Measurements from ENCODE around the gene MOB1B. TPM values are rescaled to one million over a fixed set of nuclear protein-coding genes. Genes with fewer than 3 reads are reported as not detected.

MOB1B gene
- total and polyA plus RNA-seq, 9 donors = 18.1 to 47.5 (median 26.3) TPM

DNA sequence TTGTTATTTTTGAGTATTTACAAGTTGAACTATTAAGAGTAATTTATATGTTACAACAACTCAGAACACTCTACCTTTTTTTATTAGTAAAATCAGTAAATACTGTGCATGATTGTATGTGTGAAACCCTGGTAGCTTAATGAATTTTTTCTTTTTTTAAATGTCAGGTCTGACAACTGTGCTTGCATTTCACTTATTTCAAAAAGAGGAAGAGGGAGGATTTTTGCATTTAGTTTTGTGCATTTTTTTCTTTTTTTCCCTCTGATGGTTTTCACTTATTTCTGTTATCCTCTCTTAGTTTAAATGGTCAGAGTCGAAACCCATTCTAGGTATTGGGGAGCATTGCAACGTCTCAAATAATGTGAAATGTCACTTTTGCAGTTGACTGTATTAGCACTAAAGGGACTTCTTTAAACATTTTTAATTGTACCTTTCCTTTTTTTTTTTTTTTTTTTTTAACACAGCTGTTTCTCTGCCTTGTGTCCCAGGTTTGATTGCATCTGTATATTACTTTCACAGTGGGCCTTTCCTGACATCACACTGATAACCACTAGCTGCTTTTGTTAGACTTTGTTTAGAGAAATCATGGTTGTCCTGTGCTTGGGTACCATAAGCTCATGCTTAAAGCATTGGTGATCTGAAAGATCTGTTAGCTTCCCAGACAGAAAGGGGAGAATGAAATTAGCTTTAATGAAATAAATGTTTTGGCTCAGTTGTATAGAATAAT, 28.5 kb downstream of the MOB1B start:
- Histone ChIP-seq H3K27ac (ENCODE audit: low read length) (no peak overlapping the region), H3K4me3 (ENCODE audit: low read length) (no peak overlapping the region), H3K4me1 (ENCODE audit: control insufficient read depth, insufficient read depth, low read length) (no peaks in the 10 kb centered on the region), H3K27me3 (ENCODE audit: control insufficient read depth, insufficient read depth, low read length) (no peaks in the 10 kb centered on the region), H3K36me3 (ENCODE audit: control insufficient read depth, insufficient read depth, low read length) (peaks cover 3% of the 10 kb centered on the region), H3K9me3 (replicated peaks; ENCODE audit: control insufficient read depth, low read depth, low read length) (no peaks in the 10 kb centered on the region)
- WGBS (ENCODE audit: insufficient coverage) = no CpG with 5 or more reads among the region's 2 CpGs
- DNase-seq = no peak

DNA sequence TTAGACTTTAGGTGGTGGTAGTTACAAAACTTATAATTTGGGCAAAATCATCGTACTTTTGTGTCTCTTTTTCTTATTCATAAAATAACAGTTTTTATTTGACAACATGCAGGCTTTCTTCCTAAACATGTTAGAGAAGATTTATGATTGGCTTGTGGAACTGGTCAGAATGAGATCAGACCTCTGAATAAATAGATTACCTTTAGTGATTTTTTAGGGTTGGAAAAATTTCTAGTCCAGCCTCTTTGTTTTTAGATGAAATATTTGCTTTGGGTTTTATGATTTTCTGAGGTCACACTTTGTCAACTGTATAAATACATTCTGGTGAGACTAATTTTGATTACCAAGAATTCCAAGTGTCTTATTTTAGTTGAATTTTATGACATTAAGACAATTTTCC, 29.2 kb downstream of the MOB1B start:
- WGBS (ENCODE audit: insufficient coverage) = no CpG with 5 or more reads among the region's 1 CpG
- no peak for DNase-seq
- Histone ChIP-seq H3K27me3 (ENCODE audit: control insufficient read depth, insufficient read depth, low read length) (no peaks in the 10 kb centered on the region), H3K36me3 (ENCODE audit: control insufficient read depth, insufficient read depth, low read length) (peaks cover 3% of the 10 kb centered on the region), H3K9me3 (replicated peaks; ENCODE audit: control insufficient read depth, low read depth, low read length) (no peaks in the 10 kb centered on the region), H3K4me1 (ENCODE audit: control insufficient read depth, insufficient read depth, low read length) (no peaks in the 10 kb centered on the region), H3K4me3 (ENCODE audit: low read length) (no peak overlapping the region), H3K27ac (ENCODE audit: low read length) (no peak overlapping the region)

DNA sequence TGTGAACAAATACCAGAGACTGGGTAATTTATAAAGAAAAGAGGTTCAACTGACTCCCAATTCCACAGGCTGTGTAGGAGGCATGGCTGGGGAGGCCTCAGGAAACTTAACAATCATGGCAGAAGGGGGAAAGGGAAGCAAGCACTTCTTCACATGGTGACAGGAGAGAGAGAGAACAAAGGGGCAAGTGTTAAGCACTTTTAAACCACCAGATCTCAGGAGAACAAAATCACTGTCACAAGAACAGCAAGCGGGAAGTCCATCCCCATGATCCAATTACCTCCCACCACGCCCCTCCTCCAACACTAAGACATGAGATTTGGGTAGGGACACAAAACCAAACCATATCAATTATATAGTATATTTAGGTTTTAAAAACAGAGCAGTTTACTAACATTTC, 30.8 kb downstream of the MOB1B start:
- H3K4me3 ChIP-seq (ENCODE audit: low read length) = no peak overlapping the region
- no peaks in the 10 kb centered on the region for H3K9me3 ChIP-seq (replicated peaks; ENCODE audit: control insufficient read depth, low read depth, low read length)
- H3K4me1 ChIP-seq (ENCODE audit: control insufficient read depth, insufficient read depth, low read length) = no peaks in the 10 kb centered on the region
- no peaks in the 10 kb centered on the region for H3K27me3 ChIP-seq (ENCODE audit: control insufficient read depth, insufficient read depth, low read length)
- H3K27ac ChIP-seq (ENCODE audit: low read length) = no peak overlapping the region
- peaks cover 3% of the 10 kb centered on the region for H3K36me3 ChIP-seq (ENCODE audit: control insufficient read depth, insufficient read depth, low read length)
- no peak for DNase-seq
- no CpG with 5 or more reads among the region's 2 CpGs for WGBS (ENCODE audit: insufficient coverage)

DNA sequence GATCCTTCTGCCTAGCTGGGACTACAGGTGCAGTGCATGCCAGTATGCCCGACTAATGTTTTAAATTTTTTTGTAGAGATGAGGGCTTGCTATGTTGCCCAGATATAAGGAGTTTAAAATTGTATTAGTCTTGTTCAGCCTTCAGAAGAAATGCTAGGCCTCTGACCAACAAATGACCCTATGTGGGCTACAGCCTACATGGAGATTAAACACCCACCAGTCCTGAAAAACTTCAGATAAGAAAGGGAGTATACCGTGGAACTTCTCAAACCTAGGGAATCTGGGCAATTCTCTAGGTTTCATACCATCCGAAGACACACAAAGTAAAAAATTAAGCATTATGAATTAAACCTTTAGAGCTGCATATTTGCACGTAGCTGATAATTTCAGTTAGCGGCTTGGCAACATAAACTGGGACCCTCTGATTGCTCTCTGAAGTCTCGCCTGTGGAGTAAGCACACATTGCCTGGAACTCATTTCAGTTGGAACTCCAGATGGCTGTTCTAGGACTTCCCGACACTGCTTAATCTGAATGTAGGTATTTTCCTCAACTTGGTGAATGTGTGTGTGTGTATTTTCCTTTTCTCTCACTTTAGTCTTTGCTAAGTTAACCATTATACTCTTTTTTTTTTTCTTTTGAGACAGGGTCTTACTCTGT, 33.0 kb downstream of the MOB1B start:
- Histone ChIP-seq H3K27ac (ENCODE audit: low read length) (no peak overlapping the region), H3K27me3 (ENCODE audit: control insufficient read depth, insufficient read depth, low read length) (no peaks in the 10 kb centered on the region), H3K4me3 (ENCODE audit: low read length) (no peak overlapping the region), H3K4me1 (ENCODE audit: control insufficient read depth, insufficient read depth, low read length) (no peaks in the 10 kb centered on the region), H3K9me3 (replicated peaks; ENCODE audit: control insufficient read depth, low read depth, low read length) (peaks cover 2% of the 10 kb centered on the region), H3K36me3 (ENCODE audit: control insufficient read depth, insufficient read depth, low read length) (no peaks in the 10 kb centered on the region)
- DNase-seq = no peak
- 86% methylated on average over 3 of the region's 7 CpGs for WGBS (ENCODE audit: insufficient coverage)

DNA sequence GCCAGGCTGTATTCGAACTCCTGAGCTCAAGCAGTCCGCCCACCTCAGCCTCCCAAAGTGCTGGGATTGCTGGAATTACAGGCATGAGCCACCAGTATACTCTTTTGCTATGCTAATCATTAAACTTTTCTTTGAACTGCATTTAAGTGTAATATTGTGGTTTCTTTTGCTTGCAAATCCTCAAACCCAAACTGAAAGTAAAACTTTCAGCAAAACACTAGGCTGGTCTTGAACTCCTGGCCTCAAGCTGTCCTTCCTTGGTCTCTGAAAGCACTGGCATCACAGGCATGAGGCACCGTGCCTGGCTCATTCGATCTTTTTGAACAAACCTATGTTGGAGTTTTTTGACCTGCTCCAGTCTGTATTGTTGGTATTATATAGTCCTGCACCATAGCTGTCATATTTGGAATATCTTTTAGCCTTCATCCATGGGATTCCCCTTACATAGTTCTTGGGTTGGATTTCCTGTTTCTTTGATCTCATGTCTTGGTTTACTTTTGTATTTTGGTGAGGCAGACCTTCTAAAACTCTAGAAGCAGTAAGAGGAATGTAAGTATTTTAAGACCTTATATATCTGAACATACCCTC, 34.1 kb downstream of the MOB1B start:
- DNase-seq = no peak
- Histone ChIP-seq H3K4me1 (ENCODE audit: control insufficient read depth, insufficient read depth, low read length) (no peaks in the 10 kb centered on the region), H3K4me3 (ENCODE audit: low read length) (no peak overlapping the region), H3K27ac (ENCODE audit: low read length) (no peak overlapping the region), H3K36me3 (ENCODE audit: control insufficient read depth, insufficient read depth, low read length) (no peaks in the 10 kb centered on the region), H3K27me3 (ENCODE audit: control insufficient read depth, insufficient read depth, low read length) (no peaks in the 10 kb centered on the region), H3K9me3 (replicated peaks; ENCODE audit: control insufficient read depth, low read depth, low read length) (peaks cover 4% of the 10 kb centered on the region)
- WGBS (ENCODE audit: insufficient coverage) = 100% methylated on average over 1 of the region's 4 CpGs

DNA sequence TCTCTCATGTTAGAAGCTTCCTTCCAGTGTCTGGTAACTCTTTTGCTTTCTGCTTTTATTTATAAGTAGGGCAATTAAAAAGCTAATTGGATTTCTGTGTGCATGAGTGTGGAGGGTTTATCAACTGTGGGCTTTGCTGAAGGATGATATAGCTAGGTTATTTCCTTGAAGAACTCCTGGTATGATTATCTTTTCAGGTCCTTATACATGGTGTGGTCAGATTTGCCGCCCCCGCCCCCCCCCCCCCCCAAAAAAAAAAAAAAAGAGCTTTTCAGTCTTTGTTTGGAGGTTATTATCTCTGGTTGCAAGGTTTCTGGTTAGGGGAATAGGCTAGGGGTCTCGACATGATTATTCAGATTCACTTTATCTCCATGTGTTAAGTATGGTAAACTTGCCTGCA, 35.9 kb downstream of the MOB1B start:
- H3K27ac ChIP-seq (ENCODE audit: low read length) = no peak overlapping the region
- no CpG with 5 or more reads among the region's 3 CpGs for WGBS (ENCODE audit: insufficient coverage)
- H3K9me3 ChIP-seq (replicated peaks; ENCODE audit: control insufficient read depth, low read depth, low read length) = peaks cover 4% of the 10 kb centered on the region
- H3K27me3 ChIP-seq (ENCODE audit: control insufficient read depth, insufficient read depth, low read length) = no peaks in the 10 kb centered on the region
- H3K4me3 ChIP-seq (ENCODE audit: low read length) = no peak overlapping the region
- DNase-seq = no peak
- no peaks in the 10 kb centered on the region for H3K36me3 ChIP-seq (ENCODE audit: control insufficient read depth, insufficient read depth, low read length)
- no peaks in the 10 kb centered on the region for H3K4me1 ChIP-seq (ENCODE audit: control insufficient read depth, insufficient read depth, low read length)

DNA sequence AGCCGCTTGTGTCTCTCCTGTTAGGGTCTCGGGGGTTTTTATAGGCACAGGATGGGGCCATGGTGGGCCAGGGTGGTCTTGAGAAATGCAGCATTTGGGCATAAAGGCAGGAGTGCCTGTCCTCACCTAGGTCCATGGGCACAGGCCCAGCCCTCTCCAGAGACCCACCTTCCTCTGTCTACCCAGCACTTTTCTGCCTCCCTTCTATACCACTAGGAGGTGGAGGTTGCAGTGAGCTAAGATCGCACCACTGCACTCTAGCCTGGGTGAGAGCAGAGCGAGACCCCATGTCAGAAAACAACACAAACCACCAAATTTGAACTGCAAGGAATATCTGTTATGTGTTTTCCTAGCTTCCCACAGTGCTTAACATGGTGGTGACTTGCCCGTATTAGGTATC, 38.0 kb downstream of the MOB1B start:
- Histone ChIP-seq H3K4me1 (ENCODE audit: control insufficient read depth, insufficient read depth, low read length) (no peaks in the 10 kb centered on the region), H3K27me3 (ENCODE audit: control insufficient read depth, insufficient read depth, low read length) (no peaks in the 10 kb centered on the region), H3K9me3 (replicated peaks; ENCODE audit: control insufficient read depth, low read depth, low read length) (peaks cover 4% of the 10 kb centered on the region), H3K4me3 (ENCODE audit: low read length) (no peak overlapping the region), H3K36me3 (ENCODE audit: control insufficient read depth, insufficient read depth, low read length) (no peaks in the 10 kb centered on the region), H3K27ac (ENCODE audit: low read length) (no peak overlapping the region)
- no peak for DNase-seq
- WGBS (ENCODE audit: insufficient coverage) = 100% methylated on average over 2 of the region's 5 CpGs

DNA sequence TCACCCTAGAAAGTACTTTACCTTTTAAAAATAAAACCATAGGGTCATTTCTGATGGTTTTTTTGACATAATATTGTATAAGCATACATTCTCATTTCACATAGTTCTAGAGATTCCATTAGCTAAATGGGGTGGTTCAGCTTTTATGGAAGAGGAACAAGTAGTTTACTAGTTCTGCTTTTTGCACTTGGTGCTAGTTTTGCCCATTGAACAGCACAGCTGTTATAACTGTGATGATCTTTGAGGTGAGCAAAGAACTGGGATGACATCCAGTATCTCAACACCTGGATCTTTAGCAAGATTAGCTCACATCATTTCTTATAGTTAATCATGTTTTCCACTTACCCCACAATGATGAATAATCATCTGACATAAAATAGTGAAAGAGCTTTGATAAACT, 40.9 kb downstream of the MOB1B start:
- no peaks in the 10 kb centered on the region for H3K36me3 ChIP-seq (ENCODE audit: control insufficient read depth, insufficient read depth, low read length)
- H3K9me3 ChIP-seq (replicated peaks; ENCODE audit: control insufficient read depth, low read depth, low read length) = peaks cover 4% of the 10 kb centered on the region
- no peak overlapping the region for H3K4me3 ChIP-seq (ENCODE audit: low read length)
- H3K27ac ChIP-seq (ENCODE audit: low read length) = no peak overlapping the region
- peak; percentile 27 for DNase-seq
- no peaks in the 10 kb centered on the region for H3K4me1 ChIP-seq (ENCODE audit: control insufficient read depth, insufficient read depth, low read length)
- no peaks in the 10 kb centered on the region for H3K27me3 ChIP-seq (ENCODE audit: control insufficient read depth, insufficient read depth, low read length)

DNA sequence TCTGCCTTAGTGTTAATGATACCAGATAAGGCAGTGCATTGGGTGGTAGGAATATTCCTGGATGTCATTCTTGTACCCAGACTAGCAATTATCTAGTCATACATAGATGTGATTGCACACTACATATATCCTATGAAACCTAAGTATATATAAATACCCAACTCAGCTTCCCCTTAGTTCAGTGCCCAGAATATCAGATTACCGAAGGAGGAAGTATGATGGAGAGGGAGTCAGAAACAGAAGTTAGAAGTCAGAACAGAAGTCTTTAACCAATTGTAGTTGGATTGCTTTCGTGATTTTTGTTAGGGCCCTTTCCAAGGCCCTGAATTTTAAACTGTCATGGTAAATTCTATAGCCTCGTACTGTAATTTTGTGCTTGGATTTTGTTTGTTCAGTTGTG, 42.9 kb downstream of the MOB1B start:
- Histone ChIP-seq H3K4me1 (ENCODE audit: control insufficient read depth, insufficient read depth, low read length) (peaks cover 2% of the 10 kb centered on the region), H3K27me3 (ENCODE audit: control insufficient read depth, insufficient read depth, low read length) (no peaks in the 10 kb centered on the region), H3K36me3 (ENCODE audit: control insufficient read depth, insufficient read depth, low read length) (no peaks in the 10 kb centered on the region), H3K9me3 (replicated peaks; ENCODE audit: control insufficient read depth, low read depth, low read length) (peaks cover 3% of the 10 kb centered on the region), H3K4me3 (ENCODE audit: low read length) (no peak overlapping the region), H3K27ac (ENCODE audit: low read length) (no peak overlapping the region)
- DNase-seq = peak; percentile 52
- no CpG with 5 or more reads among the region's 3 CpGs for WGBS (ENCODE audit: insufficient coverage)

DNA sequence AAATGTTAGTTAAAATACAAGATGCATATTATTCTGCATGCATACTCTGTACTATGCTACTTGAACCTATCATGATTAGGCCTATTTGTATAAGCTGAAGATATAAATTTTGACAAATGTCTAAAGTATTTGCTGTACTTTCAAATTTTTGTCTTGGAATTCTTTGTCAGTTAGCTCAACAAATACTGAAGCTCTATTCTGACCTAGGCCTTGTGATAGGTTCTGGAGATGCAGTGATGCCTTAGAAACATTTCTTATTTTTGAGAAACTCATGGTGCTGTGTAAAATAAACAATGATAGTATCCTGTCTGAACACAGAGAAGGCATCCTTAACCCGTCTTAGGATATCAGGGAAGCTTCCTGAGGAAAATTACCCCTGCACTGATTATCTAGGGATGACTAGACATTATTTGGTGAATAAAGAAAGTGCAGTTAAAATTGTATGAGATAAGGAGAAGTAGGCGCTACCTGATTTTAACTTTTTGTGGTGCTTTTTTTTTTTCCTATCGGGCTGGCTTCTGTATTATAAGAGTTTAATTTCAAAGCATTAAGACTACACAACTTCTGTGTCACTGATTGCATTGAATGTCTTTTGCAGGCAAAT, 43.4 kb downstream of the MOB1B start:
- H3K27ac ChIP-seq (ENCODE audit: low read length) = no peak overlapping the region
- H3K27me3 ChIP-seq (ENCODE audit: control insufficient read depth, insufficient read depth, low read length) = no peaks in the 10 kb centered on the region
- DNase-seq = no peak
- no peaks in the 10 kb centered on the region for H3K36me3 ChIP-seq (ENCODE audit: control insufficient read depth, insufficient read depth, low read length)
- no peaks in the 10 kb centered on the region for H3K9me3 ChIP-seq (replicated peaks; ENCODE audit: control insufficient read depth, low read depth, low read length)
- H3K4me1 ChIP-seq (ENCODE audit: control insufficient read depth, insufficient read depth, low read length) = peaks cover 2% of the 10 kb centered on the region
- no peak overlapping the region for H3K4me3 ChIP-seq (ENCODE audit: low read length)
- no CpG with 5 or more reads among the region's 3 CpGs for WGBS (ENCODE audit: insufficient coverage)

Measured in muscle of leg (tissue), 11 donors.